DOHH2 (cell line): ENCODE results near the gene DENND5B.

Source experiments
- H3F3A ChIP-seq: fragments of 200-600 bp; sonication (generic), shearing (Covaris generic); 2 replicates; pipeline ENCODE4 v1.6.0; 2016; ENCODE audit warnings: antibody characterized with exemption, mild to moderate bottlenecking; ENCODE audit not compliant: control insufficient read depth, insufficient read depth
- H3K27ac ChIP-seq: fragments of 200-600 bp; sonication (generic); 2 replicates; pipeline ENCODE4 v1.5.1; 2014; ENCODE audit warnings: low read depth, mild to moderate bottlenecking, low read length, moderate library complexity
- H3K27me3 ChIP-seq: fragments of 200-600 bp; sonication (generic); 2 replicates; pipeline ENCODE4 v1.6.1; 2014; ENCODE audit warnings: mild to moderate bottlenecking, low read length, mixed read lengths; ENCODE audit not compliant: control insufficient read depth
- H3K36me3 ChIP-seq: fragments of 200-600 bp; sonication (generic); 2 replicates; pipeline ENCODE4 v1.6.1; 2014; ENCODE audit warnings: mild to moderate bottlenecking, low read length, moderate library complexity, mixed read lengths; ENCODE audit not compliant: control insufficient read depth
- H3K4me1 ChIP-seq: fragments of 200-600 bp; sonication (generic); 2 replicates; pipeline ENCODE4 v1.6.1; 2014; ENCODE audit warnings: mild to moderate bottlenecking, low read length, mixed read lengths; ENCODE audit not compliant: control insufficient read depth
- H3K4me2 ChIP-seq: fragments of 200-600 bp; sonication (generic); 2 replicates; pipeline ENCODE4 v1.6.0; 2014; ENCODE audit warnings: mild to moderate bottlenecking, low read length, moderate library complexity
- H3K4me3 ChIP-seq: fragments of 200-600 bp; sonication (generic); 2 replicates; pipeline ENCODE4 v1.5.1; 2014; ENCODE audit warnings: mild to moderate bottlenecking, low read length, mixed read lengths
- H3K79me2 ChIP-seq: fragments of 200-600 bp; sonication (generic); 2 replicates; pipeline ENCODE4 v1.6.1; 2014; ENCODE audit warnings: mild to moderate bottlenecking, low read length, mixed read lengths; ENCODE audit not compliant: control insufficient read depth
- H3K9me2 ChIP-seq: fragments of 200-600 bp; sonication (generic); replicated peaks from 2 replicates; pipeline ENCODE4 v1.6.1; 2014; ENCODE audit warnings: mild to moderate bottlenecking, low read length, mixed read lengths; ENCODE audit not compliant: control insufficient read depth
- H3K9me3 ChIP-seq: fragments of 200-600 bp; sonication (generic); 2 replicates; pipeline ENCODE4 v1.6.1; 2014; ENCODE audit warnings: antibody characterized with exemption, low read length, mixed read lengths; ENCODE audit not compliant: control insufficient read depth, insufficient read depth
- H4K20me1 ChIP-seq: fragments of 200-600 bp; sonication (generic); 2 replicates; pipeline ENCODE4 v1.6.0; 2014; ENCODE audit warnings: low read depth, mild to moderate bottlenecking, antibody characterized with exemption, low read length, moderate library complexity; ENCODE audit not compliant: control insufficient read depth, insufficient read depth
- CTCF ChIP-seq: fragments of 200-600 bp; sonication (generic); IDR thresholded peaks from one replicate; pipeline ENCODE4 v1.5.1; 2014; ENCODE audit warnings: antibody characterized with exemption, mild to moderate bottlenecking, low read depth, low read length; ENCODE audit not compliant: poor library complexity, severe bottlenecking
- EZH2phosphoT487 ChIP-seq: fragments of 200-600 bp; sonication (generic); IDR thresholded peaks from 2 replicates; pipeline ENCODE4 v1.6.1; 2017; ENCODE audit warnings: borderline replicate concordance, mild to moderate bottlenecking, antibody characterized with exemption, low read length, moderate library complexity, mixed read lengths

DENND5B gene

GRCh38 chr12:31590642-31591379 lies at the start of gene DENND5B:
TSS of gene DENND5B (minus strand) at chr12:31591136. CDS start at chr12:31590832, 304 bp downstream.
- H3K4me3 ChIP-seq = peak within 1 kb of the TSS; percentile 96
- H4K20me1 ChIP-seq = no peaks in the 10 kb centered on the region
- peaks cover 45% of the 10 kb centered on the region for H3K79me2 ChIP-seq
- H3F3A ChIP-seq = peaks cover 21% of the 10 kb centered on the region
- H3K4me2 ChIP-seq = peak within 1 kb of the TSS; percentile 75
- H3K27me3 ChIP-seq = no peaks in the 10 kb centered on the region
- TF ChIP-seq EZH2phosphoT487 = no peak
- TF ChIP-seq CTCF = no peak
- H3K4me1 ChIP-seq = peaks cover 57% of the 10 kb centered on the region
- peak within 1 kb of the TSS; percentile 56 for H3K27ac ChIP-seq
- no peaks in the 10 kb centered on the region for H3K9me2 ChIP-seq
- peaks cover 8% of the 10 kb centered on the region for H3K36me3 ChIP-seq
- H3K9me3 ChIP-seq = peaks cover 4% of the 10 kb centered on the region; the same call in 1 of the 2 replicates

DNA sequence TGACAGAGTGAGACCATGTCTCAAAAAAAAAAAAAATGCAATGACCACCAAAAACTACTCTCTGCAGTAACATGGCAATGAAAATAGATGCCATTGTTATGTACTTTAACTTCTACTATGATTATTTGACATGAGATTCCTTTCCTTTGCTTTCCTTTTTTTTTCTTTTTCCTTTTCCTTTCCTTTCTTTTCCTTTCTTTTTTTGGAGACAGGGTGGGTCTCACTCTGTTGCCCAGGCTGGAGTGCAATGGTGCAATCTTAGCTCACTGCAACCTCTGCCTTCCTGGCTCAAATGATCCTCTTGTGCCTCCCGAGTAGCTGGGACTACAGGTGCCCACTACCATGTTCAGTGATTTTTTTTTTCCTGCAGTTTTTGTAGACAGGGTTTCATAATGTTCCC lies 43.7 kb upstream of the DENND5B start:
- no peak overlapping the region for H3K27ac ChIP-seq
- TF ChIP-seq EZH2phosphoT487 = no peak
- no peak for TF ChIP-seq CTCF
- H4K20me1 ChIP-seq = no peaks in the 10 kb centered on the region

GRCh38 chr12:31633464-31633863 lies 42.5 kb upstream of the DENND5B start:
- TF ChIP-seq EZH2phosphoT487 (no peak), CTCF (no peak)
- H3K27ac ChIP-seq = no peak overlapping the region
- no peak overlapping the region for H3K4me3 ChIP-seq
- H3K9me2 ChIP-seq = no peaks in the 10 kb centered on the region
- H3K9me3 ChIP-seq = no peaks in the 10 kb centered on the region
- H3K36me3 ChIP-seq = no peaks in the 10 kb centered on the region
- H3K4me1 ChIP-seq = peaks cover 68% of the 10 kb centered on the region
- H3K27me3 ChIP-seq = no peaks in the 10 kb centered on the region
- H4K20me1 ChIP-seq = no peaks in the 10 kb centered on the region
- no peak overlapping the region for H3K4me2 ChIP-seq
- no peaks in the 10 kb centered on the region for H3F3A ChIP-seq
- H3K79me2 ChIP-seq = no peaks in the 10 kb centered on the region

More for the DNA sequence above, 43.7 kb upstream of the DENND5B start:
- no peaks in the 10 kb centered on the region for H3F3A ChIP-seq
- no peaks in the 10 kb centered on the region for H3K36me3 ChIP-seq
- peaks cover 65% of the 10 kb centered on the region for H3K4me1 ChIP-seq
- H3K9me3 ChIP-seq = no peaks in the 10 kb centered on the region
- no peak overlapping the region for H3K4me3 ChIP-seq
- no peak overlapping the region for H3K4me2 ChIP-seq
- no peaks in the 10 kb centered on the region for H3K79me2 ChIP-seq
- H3K27me3 ChIP-seq = no peaks in the 10 kb centered on the region
- no peaks in the 10 kb centered on the region for H3K9me2 ChIP-seq
